CD14-positive monocyte (primary cell): Measurements from ENCODE around the gene ARSB. TPM values are rescaled to one million over a fixed set of nuclear protein-coding genes. Genes with fewer than 3 reads are reported as not detected.

Source experiments
- DNase-seq, 3 donors: peaks; one replicate each; pipeline ENCODE4 v3.0.0-alpha.2; 2011 to 2022
- H2AFZ ChIP-seq: 2 replicates; pipeline ENCODE4 v1.6.0; 2012; ENCODE audit warnings: mild to moderate bottlenecking, low read depth, low read length, inconsistent platforms; ENCODE audit not compliant: insufficient read depth, poor library complexity, severe bottlenecking
- H3K27ac ChIP-seq, 2 donors: 1 replicate in 1 of 2; 2 replicates in 1 of 2; pipeline ENCODE4 v1.5.1; 2012 to 2013; ENCODE audit warnings: low read length in 2 of 2, control low read depth in 1 of 2, inconsistent platforms in 1 of 2, low read depth in 1 of 2, mild to moderate bottlenecking in 1 of 2
- H3K27me3 ChIP-seq, 2 donors: one replicate each; pipeline versions ENCODE4 v1.6.0 to v1.6.1; 2011 to 2013; ENCODE audit warnings: low read length in 2 of 2; ENCODE audit not compliant: control insufficient read depth in 2 of 2, insufficient read depth in 2 of 2
- H3K36me3 ChIP-seq, 2 donors: replicated peaks in 1 of 2; 1 replicate in 1 of 2; 2 replicates in 1 of 2; pipeline versions ENCODE4 v1.5.1 to v1.6.1; 2012 to 2013; ENCODE audit warnings: low read length in 2 of 2, control low read depth in 1 of 2, inconsistent platforms in 1 of 2, mild to moderate bottlenecking in 1 of 2; ENCODE audit not compliant: insufficient read depth in 2 of 2, control insufficient read depth in 1 of 2
- H3K4me1 ChIP-seq, 2 donors: 1 replicate in 1 of 2; 2 replicates in 1 of 2; pipeline versions ENCODE4 v1.5.1 to v1.6.1; 2012 to 2013; ENCODE audit warnings: low read length in 2 of 2, control low read depth in 1 of 2, inconsistent platforms in 1 of 2, mild to moderate bottlenecking in 1 of 2, moderate library complexity in 1 of 2; ENCODE audit not compliant: insufficient read depth in 2 of 2, control insufficient read depth in 1 of 2
- H3K4me2 ChIP-seq: replicated peaks from 2 replicates; pipeline ENCODE3; 2012; ENCODE audit warnings: low read length, moderate library complexity, mild to moderate bottlenecking; ENCODE audit not compliant: poor library complexity, severe bottlenecking; ENCODE audit errors: extremely low read depth
- H3K4me3 ChIP-seq, 3 experiments: fragments of 200-600 bp in 1 of 3; sonication (generic) in 1 of 3; replicated peaks in 1 of 3; 1 replicate in 2 of 3; 2 replicates in 1 of 3; pipeline ENCODE4 v1.5.1; 2011 to 2013; ENCODE audit warnings: low read length in 3 of 3, mild to moderate bottlenecking in 3 of 3, control low read depth in 2 of 3, low read depth in 2 of 3, inconsistent platforms in 1 of 3, moderate library complexity in 1 of 3
- H3K79me2 ChIP-seq: 2 replicates; pipeline ENCODE4 v1.6.0; 2012; ENCODE audit warnings: mild to moderate bottlenecking, control low read depth, inconsistent platforms, low read length, moderate library complexity; ENCODE audit not compliant: insufficient read depth
- H3K9ac ChIP-seq: 2 replicates; pipeline ENCODE4 v1.6.0; 2017; ENCODE audit warnings: low read length, mild to moderate bottlenecking; ENCODE audit not compliant: insufficient read depth, poor library complexity, severe bottlenecking
- H3K9me3 ChIP-seq, 2 donors: replicated peaks in 1 of 2; 1 replicate in 1 of 2; 2 replicates in 1 of 2; pipeline versions ENCODE4 v1.5.1 to v1.6.1; 2012 to 2013; ENCODE audit warnings: low read length in 2 of 2, control low read depth in 1 of 2; ENCODE audit not compliant: control insufficient read depth in 1 of 2, insufficient read depth in 1 of 2
- H4K20me1 ChIP-seq: 2 replicates; pipeline ENCODE4 v1.6.0; 2012; ENCODE audit warnings: mild to moderate bottlenecking, low read length, control low read depth, moderate library complexity; ENCODE audit not compliant: insufficient read depth
- H3K27ac Mint-ChIP-seq, 7 donors: one replicate each; pipeline ENCODE4 v1.8.0; 2020; ENCODE audit warnings: mild to moderate bottlenecking in 7 of 7, mixed read lengths in 7 of 7, moderate library complexity in 6 of 7, inconsistent platforms in 2 of 7
- H3K27me3 Mint-ChIP-seq, 3 donors: one replicate each; pipeline ENCODE4 v1.8.0; 2021 to 2022; ENCODE audit warnings: low read depth in 3 of 3, mild to moderate bottlenecking in 3 of 3, mixed read lengths in 3 of 3, moderate library complexity in 3 of 3, inconsistent platforms in 1 of 3
- H3K36me3 Mint-ChIP-seq, 2 donors: one replicate each; pipeline ENCODE4 v1.8.0; 2020; ENCODE audit warnings: mixed read lengths in 2 of 2, inconsistent platforms in 1 of 2, mild to moderate bottlenecking in 1 of 2
- H3K4me1 Mint-ChIP-seq: one replicate; pipeline ENCODE4 v1.8.0; 2020; ENCODE audit warnings: mild to moderate bottlenecking, mixed read lengths
- H3K4me3 Mint-ChIP-seq, 2 donors: one replicate each; pipeline ENCODE4 v1.8.0; 2020; ENCODE audit warnings: mild to moderate bottlenecking in 2 of 2, mixed read lengths in 2 of 2, moderate library complexity in 1 of 2
- H3K9me3 Mint-ChIP-seq, 7 donors: one replicate each; pipeline ENCODE4 v1.8.0; 2020 to 2022; ENCODE audit warnings: mixed read lengths in 7 of 7, mild to moderate bottlenecking in 6 of 7, moderate library complexity in 6 of 7, inconsistent platforms in 2 of 7
- CTCF ChIP-seq: fragments of 200-600 bp; IDR thresholded peaks from one replicate; pipeline ENCODE4 v1.8.0; 2022; ENCODE audit warnings: antibody characterized with exemption, mild to moderate bottlenecking
- WGBS: methylation state at CpG from one replicate; pipeline ENCODE4 v1.1.5; 2013; ENCODE audit warnings: missing lambda C conversion rate; ENCODE audit not compliant: insufficient coverage; 5-methylcytosine and 5-hydroxymethylcytosine counted together
- intact Hi-C, 2 donors: fragments of 100-400 bp; cut with micrococcal nuclease; formaldehyde crosslinking; loops; one replicate each; pipeline versions ENCODE4 v1.15.0 to v1.15.1; 2023
- polyA plus RNA-seq, 3 donors: library from polyadenylated mRNA; depleted of rRNA in 1 of 3; unstranded in 2 of 3; stranded (reverse) in 1 of 3; fragments of 300-500 nt in 2 of 3; fragments of >200 nt in 1 of 3; fragmentation: Illumina TruSeq in 2 of 3; gene quantifications; 1 replicate in 2 of 3; 2 replicates in 1 of 3; pipeline ENCODE4 v1.2.3, GENCODE V29; 2012 to 2021

ARSB gene
- polyA plus RNA-seq, 3 donors = 18.0 to 28.7 (median 18.1) TPM

- Histone ChIP-seq H3K36me3 (peaks cover 0 to 18% of the 10 kb centered on the region in 2 donors), H3K27me3 (no peaks in the 10 kb centered on the region), H4K20me1 (no peaks in the 10 kb centered on the region), H3K4me1 (no peaks in the 10 kb centered on the region), H3K79me2 (no peaks in the 10 kb centered on the region), H3K4me3 (no peak overlapping the region), H2AFZ (no peak overlapping the region), H3K9ac (no peak overlapping the region), H3K4me2 (no peak overlapping the region), H3K27ac (no peak overlapping the region), H3K9me3 (no peaks in the 10 kb centered on the region)
- H3K9me3 Mint-ChIP-seq = no peaks in the 10 kb centered on the region
- no peak for TF ChIP-seq CTCF
- H3K27me3 Mint-ChIP-seq = peaks cover 0 to 2% (median 2%) of the 10 kb centered on the region in 3 donors
- H3K4me1 Mint-ChIP-seq = no peaks in the 10 kb centered on the region
- intact Hi-C loops = no loop called here
- H3K36me3 Mint-ChIP-seq = peaks cover 13 to 14% of the 10 kb centered on the region in 2 donors
- H3K4me3 Mint-ChIP-seq = no peak overlapping the region
- WGBS = 88% methylated on average over 1 of the region's 2 CpGs
- no peak for DNase-seq
- H3K27ac Mint-ChIP-seq = no peak overlapping the region
These were observed 171.1 kb downstream of the ARSB start for GRCh38 chr5:78813906-78814530.

- H3K27ac ChIP-seq = no peak overlapping the region
- H3K4me3 ChIP-seq = no peak overlapping the region
- H3K27ac Mint-ChIP-seq = no peak overlapping the region
- TF ChIP-seq CTCF = no peak
- H4K20me1 ChIP-seq = no peaks in the 10 kb centered on the region
- peaks cover 0 to 18% of the 10 kb centered on the region in 2 donors for H3K36me3 ChIP-seq
- H3K9ac ChIP-seq = no peak overlapping the region
- 100% methylated on average over 1 of the region's 1 CpG for WGBS
- H3K79me2 ChIP-seq = no peaks in the 10 kb centered on the region
- no peak for DNase-seq
- H3K27me3 Mint-ChIP-seq = peaks cover 0 to 2% (median 2%) of the 10 kb centered on the region in 3 donors
- H3K27me3 ChIP-seq = no peaks in the 10 kb centered on the region
- no peak overlapping the region for H3K4me3 Mint-ChIP-seq
- H2AFZ ChIP-seq = no peak overlapping the region
- H3K9me3 ChIP-seq = no peaks in the 10 kb centered on the region
- intact Hi-C loops = no loop called here
- no peaks in the 10 kb centered on the region for H3K9me3 Mint-ChIP-seq
- peaks cover 11 to 12% of the 10 kb centered on the region in 2 donors for H3K36me3 Mint-ChIP-seq
- no peak overlapping the region for H3K4me2 ChIP-seq
- H3K4me1 ChIP-seq = no peaks in the 10 kb centered on the region
- no peaks in the 10 kb centered on the region for H3K4me1 Mint-ChIP-seq
These were observed 171.8 kb downstream of the ARSB start for GRCh38 chr5:78813286-78813685.
